ELF-1 (cell line): Measurements from ENCODE around the gene SLC17A4.
A peak's percentile ranks its signal among the peaks of the same experiment; 100 is the strongest.

Experiments used
- DNase-seq: peaks from one replicate; pipeline ENCODE4 v3.0.0-alpha.2; 2016; ENCODE audit warnings: low read depth, low spot score

Gene SLC17A4, protein sequence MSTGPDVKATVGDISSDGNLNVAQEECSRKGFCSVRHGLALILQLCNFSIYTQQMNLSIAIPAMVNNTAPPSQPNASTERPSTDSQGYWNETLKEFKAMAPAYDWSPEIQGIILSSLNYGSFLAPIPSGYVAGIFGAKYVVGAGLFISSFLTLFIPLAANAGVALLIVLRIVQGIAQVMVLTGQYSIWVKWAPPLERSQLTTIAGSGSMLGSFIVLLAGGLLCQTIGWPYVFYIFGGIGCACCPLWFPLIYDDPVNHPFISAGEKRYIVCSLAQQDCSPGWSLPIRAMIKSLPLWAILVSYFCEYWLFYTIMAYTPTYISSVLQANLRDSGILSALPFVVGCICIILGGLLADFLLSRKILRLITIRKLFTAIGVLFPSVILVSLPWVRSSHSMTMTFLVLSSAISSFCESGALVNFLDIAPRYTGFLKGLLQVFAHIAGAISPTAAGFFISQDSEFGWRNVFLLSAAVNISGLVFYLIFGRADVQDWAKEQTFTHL

DNA sequence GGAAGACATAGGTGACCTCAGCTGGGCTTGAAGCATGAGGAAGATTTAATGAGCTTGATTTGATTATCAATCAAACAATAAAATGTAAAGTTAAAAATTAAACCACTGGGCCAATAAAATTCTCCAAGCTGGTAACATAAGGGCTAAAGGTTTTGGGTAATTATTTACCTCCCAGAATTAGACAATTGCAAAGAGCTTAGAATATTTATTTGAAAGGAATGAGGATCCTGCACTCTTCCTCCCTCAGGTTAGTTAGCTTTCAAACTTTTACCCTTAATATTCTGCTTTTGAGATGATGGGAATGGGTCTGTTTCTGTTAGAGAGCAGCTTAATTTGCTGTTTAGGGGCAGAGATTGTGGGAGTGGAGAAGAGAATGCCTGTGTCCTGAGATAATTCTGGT lies at the start of gene SLC17A4:
SLC17A4 (plus strand) TSS at position 208 of the 400 bp plus-strand sequence. CDS start 7,221 bp downstream, outside the sequence.
- DNase-seq: no peak

- DNase-seq: no peak
Observed at GRCh38 chr6:25706314-25707014, 48.1 kb upstream of the SLC17A4 start.

DNA sequence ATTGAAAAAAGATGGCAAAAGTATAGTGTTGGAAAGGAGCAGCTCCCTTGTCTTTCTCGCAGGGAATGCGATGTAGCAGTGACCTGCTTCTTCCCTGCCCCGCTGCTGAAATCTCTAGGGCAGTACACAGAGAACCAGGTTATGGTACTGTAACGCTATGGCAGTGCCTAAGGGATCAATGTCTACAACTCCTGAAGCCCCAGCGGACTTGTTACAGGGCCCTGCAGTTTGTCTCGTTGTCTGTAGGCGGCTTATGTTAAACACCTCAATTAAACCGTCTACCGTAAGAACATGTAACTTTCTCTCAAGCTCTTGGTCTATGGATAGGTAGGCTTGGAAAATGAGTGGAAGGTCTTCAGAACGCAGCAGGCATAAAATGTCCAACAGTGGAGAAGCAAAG lies 44.8 kb upstream of the SLC17A4 start:
- DNase-seq: no peak

GRCh38 chr6:25710287-25710686 lies 44.3 kb upstream of the SLC17A4 start:
- no peak for DNase-seq

DNA sequence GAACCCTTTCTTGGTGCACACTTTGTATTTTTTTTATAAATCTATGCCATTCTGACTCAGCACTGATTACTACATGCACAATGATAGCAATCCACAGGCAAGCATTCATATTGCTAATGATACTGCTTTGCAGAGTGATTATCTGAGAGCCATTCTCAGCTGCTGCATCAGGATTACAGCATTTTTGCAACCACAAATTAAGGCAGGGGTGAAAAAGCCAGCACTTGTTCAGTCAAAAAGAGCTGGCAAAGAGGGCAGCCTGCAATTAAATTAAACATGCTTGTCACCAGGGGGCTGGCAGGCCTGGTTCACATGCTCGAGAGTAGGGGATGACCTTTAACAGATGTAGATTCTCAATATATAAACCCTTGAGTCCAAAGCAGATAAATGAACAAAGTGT lies 40.7 kb upstream of the SLC17A4 start:
- DNase-seq: no peak

DNA sequence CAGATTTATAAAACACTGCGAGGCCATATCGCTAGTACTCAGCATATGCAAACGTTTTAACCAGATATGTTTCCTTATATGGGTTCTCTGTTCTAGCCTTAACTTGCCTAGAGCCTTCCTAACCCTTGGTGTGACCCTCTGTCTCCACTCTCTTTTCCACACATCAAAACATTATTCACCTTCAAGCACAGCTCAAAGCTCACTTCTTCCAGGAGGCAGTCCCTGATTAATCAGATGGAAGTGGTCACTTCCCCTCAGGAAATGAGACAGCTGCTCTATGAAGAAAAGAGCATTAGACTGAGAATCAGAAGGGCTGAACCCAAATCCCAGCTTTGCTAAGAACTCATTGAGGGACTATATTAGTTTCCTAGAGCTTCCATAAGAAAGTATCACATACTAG lies 39.8 kb upstream of the SLC17A4 start:
- no peak for DNase-seq

DNA sequence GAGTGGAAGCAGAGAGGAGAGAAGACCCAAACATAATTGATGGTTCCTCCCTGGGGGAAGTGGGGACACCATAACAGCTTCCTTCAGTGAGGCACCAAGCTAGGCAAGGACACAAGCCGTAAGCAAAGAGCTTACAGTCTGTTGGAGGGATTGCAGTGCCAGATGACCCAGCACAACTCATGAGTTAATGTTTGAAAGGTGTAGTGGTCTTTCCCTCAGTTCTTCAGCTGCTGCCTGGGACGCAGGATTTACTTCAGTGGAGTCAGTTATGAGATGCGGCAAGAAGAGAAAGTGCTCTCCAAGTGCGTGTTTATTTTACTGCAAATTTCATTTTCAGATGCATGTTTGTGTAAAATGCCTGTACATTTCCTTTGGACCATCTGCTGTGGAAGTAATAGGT lies 38.7 kb upstream of the SLC17A4 start:
- no peak for DNase-seq

DNA sequence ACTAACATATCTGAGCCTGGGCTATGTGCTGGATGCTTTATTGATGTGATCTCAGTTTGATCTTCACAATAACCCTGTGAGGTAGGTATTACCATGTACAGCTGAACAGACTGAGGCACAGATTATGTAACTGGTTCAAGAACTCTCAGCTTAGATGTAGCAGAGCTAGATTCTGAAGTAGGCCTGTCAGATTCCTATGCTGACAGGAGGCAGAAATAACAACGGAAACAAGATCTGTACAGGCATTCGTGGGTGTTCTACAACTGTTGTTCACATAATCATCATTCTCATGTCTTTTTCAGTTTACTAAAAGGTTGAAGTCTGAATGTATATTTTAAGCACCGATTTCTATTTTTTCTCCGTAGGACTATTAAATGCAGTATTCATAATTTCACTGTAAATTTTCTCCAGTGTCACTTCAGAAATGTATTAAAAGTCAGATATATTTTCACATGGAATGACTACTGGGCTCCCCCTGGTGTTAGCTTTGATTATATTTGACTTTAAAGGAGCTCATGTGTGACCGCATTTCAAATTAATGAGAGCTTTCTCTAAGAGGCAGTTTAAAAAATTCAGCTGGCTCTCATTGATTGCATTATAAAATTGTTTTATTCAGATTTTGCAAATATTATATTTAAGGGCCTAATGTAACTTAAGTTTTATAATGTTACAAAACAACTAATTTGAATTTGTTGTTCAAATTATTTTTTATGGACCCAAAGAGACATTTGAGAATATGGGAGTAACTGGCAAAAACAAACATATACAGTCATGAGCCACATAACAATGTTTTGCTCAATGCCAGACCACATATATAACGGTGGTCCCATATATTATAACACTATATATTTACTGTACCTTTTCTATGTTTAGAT lies 36.4 kb upstream of the SLC17A4 start:
- no peak for DNase-seq

DNA sequence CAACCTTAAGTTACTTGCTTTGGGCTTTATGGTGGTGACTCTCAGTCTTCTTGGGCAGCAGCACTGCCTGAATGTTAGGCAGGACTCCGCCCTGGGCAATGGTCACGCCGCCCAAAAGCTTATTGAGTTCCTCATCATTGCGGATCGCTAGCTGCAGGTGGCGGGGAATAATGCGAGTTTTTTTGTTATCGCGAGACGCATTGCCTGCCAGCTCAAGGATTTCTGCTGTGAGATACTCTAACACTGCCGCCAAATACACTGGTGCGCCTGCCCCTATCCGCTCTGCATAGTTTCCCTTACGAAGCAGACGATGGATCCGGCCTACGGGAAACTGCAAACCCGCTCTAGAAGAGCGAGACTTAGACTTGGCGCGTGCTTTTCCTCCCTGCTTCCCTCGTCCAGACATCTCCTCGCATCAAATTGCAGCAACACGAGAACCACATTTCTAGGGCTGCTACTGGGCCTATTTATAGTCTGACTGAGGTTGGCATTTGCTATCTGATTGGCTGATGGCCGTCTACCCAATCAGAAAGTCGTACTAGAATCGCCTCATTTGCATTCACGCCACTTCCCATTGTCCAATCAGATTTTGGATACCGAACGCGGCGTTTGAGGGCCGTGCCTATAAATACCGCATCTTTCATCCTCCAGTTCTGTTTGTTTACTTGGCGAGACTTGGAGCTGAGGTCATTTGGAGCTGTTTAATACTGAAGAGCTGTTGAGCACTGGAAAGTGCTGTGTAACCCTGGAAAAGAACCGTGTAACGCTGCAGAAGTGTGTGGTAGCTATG lies 28.2 kb upstream of the SLC17A4 start:
- no peak for DNase-seq

DNA sequence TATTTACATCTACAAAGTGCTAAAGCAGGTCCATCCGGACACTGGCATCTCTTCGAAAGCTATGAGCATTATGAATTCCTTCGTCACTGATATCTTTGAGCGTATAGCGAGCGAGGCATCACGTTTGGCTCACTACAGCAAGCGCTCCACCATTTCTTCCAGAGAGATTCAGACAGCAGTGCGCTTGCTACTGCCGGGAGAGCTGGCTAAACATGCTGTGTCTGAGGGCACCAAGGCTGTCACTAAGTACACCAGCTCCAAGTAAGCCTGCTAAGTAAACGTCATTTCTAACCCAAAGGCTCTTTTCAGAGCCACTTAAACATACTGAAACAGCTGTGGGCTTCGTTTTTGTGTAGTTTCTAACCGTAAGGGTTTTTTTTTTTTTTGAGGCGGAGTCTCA lies 27.5 kb upstream of the SLC17A4 start:
- no peak for DNase-seq

- DNase-seq: no peak
Observed at GRCh38 chr6:25730907-25731306, 23.6 kb upstream of the SLC17A4 start.

- no peak for DNase-seq
Observed at GRCh38 chr6:25731721-25732120, 22.8 kb upstream of the SLC17A4 start.

DNA sequence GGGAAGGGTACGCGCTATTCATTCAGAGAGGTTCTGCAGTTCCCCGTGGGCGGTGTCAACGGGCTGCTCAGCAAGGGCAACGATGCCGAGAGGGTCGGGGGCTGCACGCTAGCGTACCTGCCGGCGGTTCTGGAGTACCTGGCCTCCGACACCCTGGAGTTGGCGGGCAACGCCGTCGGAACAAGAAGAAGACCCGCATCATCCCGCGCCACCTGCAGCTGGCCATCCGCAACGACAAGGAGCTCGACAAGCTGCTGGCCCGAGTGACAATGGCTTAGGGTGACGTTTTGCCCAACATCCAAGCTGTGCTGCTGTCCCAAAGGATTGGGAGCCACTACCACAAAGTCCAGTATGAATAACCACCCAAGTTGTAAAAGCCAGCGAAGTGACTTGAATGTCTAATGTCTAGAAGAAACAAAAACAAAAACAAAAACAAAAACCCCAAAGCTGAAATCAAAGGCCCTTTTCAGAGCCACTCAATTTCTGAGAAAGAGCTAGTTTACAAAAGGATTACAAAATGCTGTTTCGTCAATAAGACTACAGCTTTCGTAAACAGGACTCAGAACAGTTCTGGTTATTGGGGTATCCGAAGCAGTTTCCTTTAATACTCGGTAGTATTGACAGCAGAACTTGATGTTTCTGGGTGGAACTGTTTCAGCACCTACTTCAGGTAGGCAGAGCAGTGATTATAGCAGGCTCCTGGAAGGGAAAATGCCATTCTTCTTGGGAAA lies 21.9 kb upstream of the SLC17A4 start:
- DNase-seq: peak; percentile 40

- DNase-seq: no peak
Observed at GRCh38 chr6:25735261-25735660, 19.3 kb upstream of the SLC17A4 start.

DNA sequence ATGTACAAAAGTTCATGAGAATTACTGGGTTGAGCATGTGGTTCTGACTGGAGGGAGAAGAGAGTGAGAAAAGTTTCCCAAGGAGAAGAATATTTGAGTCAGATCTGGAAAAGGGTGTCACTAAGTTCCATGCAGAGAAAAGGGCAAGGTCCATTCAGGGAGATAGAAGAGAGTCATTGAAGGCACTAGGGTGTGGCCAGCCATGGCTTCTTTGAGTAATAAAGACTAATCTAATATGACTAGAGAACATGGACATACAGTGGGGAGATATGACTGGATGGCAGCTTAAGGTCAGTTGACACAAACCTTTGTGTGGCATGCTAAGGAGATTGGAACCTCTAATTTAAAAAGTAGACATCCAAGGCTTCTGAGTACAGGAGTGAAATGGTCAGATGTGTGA lies 10.7 kb upstream of the SLC17A4 start:
- no peak for DNase-seq

DNA sequence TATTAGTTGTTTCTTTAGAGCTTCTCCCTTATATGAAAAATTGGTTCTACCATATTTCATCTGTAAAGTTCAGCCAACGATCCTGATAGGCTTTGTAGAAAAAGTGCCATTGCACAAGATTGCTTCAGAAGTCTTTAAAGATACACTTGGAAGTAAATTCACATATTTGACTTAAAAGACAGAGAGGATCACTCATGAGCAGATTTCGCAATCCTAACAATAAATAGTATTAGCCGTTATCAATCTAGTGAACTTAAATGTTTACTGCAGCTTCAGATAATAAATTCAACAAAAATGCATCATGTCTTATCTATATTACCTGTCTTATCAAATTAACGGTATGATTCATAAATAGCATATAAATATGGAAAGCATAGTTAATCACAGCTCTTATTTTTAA lies 8.7 kb upstream of the SLC17A4 start:
- no peak for DNase-seq

GRCh38 chr6:25746968-25747367 lies 7.6 kb upstream of the SLC17A4 start:
- DNase-seq: no peak

- no peak for DNase-seq
Observed at GRCh38 chr6:25747477-25747876, 7.1 kb upstream of the SLC17A4 start.

- DNase-seq: no peak
Observed at GRCh38 chr6:25748049-25748448, 6.5 kb upstream of the SLC17A4 start.
